Measurements from ENCODE around the gene MACF1.
"Not testable (repeated sequence)": the region's sequence is repeated elsewhere in the genome, so short reads cannot be mapped to it uniquely, and the experiment has no call there.

Gene MACF1

DNA sequence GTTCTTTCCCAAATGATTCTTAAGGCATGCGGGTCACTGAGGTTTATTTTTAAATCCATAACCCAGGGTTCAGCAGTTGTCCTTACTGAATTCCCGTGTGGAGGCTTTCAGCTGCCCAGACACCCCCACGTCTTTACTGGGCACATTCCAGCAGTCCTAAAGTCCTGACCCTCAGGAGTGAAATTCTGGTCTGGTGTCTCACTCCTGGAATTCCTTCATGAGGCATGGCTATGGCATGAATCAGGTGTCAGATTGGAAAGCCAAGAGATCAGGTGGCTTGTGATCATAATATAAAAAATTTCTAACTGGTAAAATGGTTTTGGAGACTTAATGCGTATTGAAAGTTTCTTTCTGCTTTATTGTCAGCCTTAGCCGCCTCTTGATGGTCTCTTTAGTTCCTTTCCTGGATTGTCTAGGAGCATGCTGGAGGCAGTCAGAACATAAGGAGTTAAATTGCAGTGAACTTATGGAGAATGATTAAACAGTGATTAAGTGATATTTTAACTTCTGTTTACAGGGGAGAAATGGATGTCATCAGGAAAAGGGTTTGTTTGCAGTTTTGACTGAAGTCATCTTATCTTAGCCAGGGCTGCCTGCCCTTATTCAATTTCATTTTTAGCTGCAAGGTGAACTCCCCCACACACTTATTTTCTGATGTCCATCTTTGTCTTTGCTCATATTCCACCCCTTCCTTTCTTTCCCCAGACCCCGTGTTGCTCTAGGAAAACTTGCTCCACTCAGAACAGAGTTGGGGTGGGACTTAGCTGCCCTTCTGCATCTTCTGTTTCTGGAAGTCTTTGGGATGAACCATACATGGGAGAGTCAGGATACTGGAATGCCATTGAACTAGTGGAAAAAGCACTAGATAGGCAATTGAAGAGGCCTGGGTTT, 25.7 kb upstream of the MACF1 start:
- no peak for DNase-seq

DNA sequence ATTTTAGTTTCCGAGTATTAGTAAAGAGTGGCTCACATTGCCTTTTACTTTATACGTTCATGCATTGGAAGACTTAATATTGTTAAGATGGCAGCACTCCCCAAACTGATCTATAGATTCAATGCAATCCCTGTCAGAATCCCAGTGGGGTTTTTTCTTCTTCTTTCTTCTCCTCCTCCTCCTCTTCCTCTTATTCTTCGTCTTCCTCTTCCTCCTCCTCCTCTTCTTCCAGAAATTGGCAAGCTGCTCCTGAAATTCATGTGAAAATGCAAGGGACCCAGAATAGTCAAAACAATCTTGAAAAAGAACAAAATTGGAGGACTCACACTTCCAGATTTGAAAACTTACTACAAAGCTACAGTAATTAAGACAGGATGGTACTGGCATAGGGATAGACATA, 23.2 kb upstream of the MACF1 start:
- no peak for DNase-seq

DNA sequence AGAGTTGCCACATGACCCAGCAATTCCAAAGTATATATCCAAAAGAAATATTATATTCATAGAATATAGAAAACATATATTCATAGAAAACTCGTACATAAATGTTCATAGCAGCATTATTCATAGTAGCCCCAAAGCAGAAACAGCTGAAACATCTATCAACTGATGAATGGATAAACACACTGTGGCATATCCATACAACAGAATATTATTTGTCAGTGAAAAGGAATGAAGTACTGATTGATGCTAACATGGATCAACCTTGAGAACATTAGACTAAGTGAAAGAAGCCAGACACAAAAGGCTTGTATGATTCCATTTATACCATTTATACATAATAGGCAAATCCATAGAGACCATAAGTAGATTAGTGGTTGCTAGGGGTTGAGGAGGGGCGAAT, 21.7 kb upstream of the MACF1 start:
- DNase-seq = no peak

DNA sequence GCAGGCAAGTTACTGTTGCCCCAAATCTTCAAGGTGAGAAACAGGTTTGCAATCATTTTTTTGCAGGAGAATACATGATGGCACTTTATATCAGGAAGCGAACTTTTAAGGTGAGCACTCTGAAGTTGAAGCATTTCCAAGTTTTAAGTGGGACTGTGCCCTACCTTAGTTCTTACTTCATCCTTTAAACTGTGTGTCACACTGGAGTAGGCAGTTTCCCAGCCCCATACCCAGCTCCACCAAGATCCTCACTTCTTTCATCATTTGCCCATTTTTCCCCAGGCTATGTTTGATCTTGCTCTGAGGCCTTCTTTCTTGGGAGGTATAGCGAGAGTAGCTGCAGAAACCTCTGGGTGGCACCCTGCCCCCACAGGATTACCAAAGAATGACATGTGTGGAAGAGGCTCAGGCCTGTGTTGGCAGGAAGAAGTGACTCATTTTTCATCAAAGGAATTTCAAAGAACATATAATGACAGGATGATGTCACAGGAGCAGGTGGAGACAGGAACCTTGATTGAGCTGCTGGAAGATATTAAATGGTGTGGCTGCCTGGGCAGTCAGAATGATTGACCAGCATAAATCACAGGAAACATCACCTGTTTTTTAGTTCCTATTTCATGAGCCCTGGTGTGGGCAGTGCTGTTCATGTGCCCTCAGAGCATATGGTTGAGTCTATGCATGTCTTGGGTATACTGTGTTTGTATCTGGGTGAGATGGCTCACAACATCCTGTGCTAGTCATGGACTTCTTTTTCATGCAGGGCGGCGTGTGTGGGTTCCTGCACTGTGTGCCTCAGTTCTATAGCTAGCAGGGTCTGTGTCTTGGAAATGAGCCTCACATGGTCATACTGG, 20.8 kb upstream of the MACF1 start:
- DNase-seq = peak; percentile 78

DNA sequence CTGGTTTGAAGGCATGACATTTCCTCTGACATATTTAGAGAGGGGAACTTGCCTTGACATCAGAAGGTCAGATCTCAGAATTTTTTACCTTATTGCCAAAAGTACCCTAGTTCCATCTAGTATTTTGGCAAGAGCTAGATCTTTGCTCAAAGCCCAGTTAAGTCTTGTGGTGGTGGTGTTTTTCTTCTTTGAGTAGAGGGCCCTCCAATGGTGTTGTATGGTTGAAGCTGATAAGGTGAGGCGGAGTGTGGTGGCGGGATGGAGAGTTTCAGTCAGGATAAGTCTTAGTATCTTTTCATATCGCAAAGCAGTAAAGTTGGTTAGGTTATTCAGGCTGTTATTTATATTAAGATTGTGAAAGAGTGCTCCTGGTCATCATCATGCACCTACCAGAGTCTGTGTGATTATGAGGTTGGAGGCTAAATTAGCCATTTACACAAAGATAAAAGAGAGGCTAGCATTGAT, 20.1 kb upstream of the MACF1 start:
- DNase-seq = no peak

DNA sequence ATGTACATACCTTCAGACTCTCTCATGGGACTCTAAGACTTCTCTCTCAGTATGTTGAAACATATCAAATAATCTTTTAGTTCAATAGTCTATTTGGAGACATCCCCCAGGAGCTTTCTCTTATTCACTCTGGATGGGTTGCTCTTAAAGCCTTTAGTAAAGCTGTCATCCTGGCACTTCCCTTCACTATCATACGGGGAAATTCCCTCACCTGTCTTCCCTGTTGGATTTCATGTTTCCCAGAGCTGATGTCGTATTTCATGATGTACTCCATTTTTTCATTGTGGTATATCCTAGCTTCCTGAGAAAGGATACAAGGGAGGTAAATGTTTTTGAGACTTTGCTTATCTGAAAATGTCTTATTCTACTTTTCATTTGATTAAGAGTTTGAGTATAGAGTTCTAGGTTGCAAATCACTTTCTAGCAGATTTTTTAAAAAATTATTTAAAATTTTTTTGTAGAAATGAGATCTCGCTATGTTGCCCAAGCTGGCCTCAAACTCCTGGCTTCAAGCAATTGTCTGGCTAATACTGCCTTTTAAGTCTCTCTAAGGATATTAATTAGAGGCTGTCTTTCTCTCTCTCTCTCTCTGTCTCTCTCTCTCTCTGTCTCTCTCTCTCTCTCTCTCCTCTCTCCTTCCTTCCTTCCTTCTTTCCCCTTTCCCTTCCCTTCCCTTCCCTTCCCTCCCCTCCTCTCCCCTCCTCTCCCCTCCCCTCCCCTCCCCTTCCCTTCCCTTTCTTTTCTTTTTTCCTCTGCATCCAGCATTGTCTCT, 17.0 kb upstream of the MACF1 start:
- no peak for DNase-seq

DNA sequence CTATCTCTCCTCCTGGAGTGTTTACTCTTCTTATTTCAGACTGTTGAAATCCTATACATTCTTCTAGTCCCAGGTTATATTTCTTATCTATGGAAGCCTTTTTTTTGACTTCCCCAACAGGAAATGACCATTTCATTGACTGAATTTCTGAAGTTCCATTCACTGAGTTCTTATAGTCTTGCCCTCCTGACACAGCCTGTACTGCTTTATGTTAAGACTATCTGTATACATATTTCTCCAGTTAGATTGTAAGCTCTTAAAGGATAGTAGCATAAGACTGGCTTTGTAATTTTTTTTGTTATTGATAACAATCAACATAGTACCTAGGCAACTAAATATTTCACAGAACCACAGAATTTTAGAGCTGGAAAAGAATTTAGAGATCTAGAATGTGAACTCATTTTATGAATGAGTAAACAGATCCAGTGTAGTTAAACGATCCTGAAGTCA, 14.9 kb upstream of the MACF1 start:
- DNase-seq = no peak

DNA sequence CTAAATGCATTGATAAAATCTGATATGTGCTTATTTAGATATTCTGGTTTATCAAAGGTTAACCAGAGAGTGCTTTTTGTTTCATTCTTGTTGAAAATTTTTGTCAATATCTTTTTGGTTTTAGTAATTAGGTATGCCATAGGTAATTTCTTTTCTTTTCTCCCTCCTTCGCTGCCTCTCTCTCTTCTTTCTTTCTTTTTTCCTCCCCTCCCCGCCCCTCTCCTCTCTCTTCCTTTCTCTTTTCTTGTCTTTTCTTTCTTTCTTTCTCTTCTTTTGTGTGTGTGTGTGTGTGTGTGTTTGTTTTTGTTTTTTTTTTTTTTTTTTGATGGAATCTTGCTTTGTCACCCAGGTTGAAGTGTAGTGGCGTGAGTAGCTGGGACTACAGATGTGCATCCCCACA, 14.4 kb upstream of the MACF1 start:
- no peak for DNase-seq

DNA sequence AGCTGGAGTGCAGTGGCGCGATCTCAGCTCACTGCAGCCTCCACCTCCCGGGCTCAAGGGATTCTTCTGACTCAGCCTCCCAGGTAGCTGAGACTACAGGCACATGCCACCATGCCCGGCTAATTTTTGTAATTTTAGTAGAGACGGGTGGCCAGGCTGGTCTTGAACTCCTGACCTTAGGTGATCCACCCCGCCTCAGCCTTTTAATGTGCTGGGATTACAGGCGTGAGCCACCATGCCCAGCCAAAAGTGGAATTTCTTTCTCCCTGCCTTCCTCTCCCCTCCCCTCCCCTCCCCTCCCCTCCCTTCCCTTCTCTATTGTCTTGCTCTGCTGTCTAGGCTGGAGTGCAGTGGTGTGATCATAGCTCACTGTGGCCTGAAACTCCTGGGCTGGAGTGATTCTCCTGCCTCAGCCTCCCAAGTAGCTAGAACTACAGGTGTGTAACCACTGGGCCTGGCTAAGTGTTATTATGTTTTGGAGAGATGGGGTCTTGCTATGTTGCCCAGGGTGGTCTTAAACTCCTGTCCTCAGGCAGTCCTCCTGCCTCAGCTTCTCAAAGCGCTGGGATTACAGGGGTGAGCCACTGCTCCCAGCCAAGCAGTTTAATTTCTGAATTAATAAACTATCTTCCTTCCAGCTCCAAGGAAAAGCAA, 10.0 kb upstream of the MACF1 start:
- DNase-seq = no peak

DNA sequence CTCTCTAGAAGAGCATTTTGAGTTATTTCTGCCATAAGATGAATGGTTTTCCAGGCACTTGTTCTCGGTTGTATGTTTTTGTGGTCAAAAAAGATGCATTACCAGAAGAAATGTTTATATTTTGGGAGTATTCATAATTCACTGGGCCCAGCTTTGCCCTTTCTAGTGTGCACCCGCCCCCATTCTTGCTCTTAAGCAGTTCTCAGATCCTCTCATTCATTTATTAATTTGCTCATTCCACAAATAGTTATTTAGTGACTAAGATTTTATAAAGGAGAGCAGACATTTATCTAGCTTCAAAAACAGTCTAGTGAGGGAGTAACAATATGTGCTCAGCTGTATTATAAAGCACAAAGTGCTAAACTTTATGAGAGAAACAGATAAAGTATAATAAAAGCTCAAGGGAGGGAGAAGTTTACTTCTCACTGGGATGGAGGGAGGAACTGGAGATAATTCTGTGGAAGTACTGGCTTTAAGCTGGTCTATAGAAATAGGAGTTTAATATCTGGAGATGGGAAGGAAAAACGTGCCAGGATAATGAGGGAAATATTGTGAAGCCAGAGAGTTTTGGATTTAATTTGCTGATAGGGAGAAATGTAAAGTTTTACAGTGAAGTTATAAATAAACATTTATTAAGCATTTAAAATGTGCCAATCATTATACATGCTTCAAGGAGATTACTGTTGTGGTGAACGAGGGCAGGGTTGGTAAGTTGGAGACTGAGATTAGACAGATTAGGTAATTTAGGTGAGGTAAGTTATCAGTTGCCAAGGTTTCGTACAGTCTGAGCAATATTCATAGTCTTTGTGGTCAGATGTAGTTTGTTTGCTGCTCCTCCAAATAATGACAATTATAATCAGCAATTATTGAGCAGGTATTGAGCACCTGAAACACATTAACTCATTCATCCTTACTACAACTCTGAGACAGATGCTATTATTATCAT, 9.1 kb upstream of the MACF1 start:
- no peak for DNase-seq

DNA sequence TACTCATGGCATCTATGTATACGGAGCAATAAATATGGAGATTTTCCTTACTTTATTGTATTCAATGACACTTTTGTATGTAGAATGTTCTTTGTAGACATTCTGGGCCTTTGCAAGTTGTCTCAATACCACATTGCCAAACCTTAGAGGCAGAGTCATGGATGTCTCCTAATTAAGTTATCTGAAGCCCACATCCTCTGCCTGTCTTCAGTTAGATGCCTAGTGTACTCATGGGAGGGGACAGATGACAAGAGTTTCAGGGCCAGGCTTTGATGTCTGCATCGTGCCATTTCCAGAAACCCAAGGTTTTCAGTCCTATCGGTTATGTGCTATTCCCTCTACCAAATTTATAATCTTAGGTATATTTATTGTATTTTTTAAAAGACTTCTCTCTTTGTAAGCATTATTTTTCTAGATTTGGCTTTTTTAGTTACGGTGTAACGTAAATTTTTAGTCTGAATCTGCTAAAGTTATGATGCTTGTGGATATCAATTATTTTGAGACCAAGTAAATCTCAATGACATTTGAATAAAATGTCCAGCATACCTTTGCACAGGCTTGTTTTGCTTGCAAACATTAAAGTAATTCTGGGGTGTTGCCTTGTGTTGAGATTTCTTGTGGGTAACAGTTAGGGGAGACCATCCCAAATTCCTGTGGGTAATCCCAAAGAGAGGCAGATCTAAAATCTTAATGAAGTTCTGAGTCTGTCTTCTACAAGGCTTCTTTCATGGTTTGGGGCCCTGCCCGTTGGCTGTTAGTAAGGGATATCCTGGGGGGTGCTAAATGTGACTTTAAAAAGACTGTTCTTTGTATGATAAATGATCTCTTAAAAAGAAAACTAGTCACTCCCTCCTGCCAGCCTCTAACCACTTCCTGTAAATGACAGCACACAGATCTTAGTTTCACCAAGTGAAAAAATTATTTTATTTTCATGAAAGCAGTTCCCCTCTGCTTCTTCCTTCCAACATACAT, 8.0 kb upstream of the MACF1 start:
- DNase-seq = peak; percentile 58

DNA sequence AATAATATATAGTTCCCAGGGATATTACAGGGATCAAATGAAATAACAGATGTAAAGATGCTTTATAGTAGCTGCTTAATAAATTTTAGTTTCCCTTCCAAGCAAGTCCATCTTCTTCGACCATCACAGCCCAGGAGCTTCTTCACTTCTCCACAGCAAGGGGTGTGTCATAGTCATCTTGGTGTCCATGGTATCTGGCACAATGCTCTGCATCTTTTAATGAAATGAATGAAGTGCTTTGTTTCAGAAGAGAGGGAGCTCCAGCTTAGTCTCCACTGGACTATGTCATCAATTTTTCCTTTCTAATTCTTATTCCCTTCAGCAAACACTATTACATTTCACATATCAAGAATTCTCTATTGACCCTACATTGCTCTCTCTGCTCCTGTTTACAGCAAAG, 4.9 kb upstream of the MACF1 start:
- no peak for DNase-seq

DNA sequence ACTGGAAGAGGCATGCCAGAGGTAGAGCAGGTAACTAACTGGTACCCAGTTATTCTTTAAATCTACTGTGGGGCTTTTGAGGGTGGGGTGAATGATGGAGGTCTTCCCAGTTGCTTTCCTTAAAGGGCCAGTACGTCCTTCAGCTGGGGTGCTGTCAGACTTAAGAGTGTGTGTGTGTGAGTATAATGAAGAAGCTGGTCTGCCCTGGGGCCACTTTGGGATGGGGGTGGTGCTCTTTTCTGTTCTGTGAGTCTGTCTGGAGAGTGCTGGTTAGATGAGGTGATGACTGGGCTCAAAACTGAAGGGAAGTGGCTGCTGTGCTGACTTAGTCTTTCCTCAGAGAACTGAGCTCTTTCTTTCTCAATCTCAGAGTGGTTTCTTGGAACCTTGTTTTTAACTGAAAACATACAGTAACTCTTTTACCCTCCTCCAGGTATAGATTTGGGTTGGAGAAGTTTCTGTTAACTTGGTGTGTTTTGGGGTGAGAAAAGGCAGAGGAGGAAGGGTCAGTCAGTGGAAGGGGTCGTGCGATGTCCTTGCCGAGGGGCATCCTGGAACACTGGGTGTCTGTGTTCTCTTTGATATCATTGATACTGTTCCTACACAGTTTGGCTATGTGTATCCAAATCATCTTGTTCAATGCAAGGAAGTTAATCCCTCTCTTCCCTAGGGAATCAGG, 746 bp downstream of the MACF1 start:
- peak; percentile 63 for DNase-seq

DNA sequence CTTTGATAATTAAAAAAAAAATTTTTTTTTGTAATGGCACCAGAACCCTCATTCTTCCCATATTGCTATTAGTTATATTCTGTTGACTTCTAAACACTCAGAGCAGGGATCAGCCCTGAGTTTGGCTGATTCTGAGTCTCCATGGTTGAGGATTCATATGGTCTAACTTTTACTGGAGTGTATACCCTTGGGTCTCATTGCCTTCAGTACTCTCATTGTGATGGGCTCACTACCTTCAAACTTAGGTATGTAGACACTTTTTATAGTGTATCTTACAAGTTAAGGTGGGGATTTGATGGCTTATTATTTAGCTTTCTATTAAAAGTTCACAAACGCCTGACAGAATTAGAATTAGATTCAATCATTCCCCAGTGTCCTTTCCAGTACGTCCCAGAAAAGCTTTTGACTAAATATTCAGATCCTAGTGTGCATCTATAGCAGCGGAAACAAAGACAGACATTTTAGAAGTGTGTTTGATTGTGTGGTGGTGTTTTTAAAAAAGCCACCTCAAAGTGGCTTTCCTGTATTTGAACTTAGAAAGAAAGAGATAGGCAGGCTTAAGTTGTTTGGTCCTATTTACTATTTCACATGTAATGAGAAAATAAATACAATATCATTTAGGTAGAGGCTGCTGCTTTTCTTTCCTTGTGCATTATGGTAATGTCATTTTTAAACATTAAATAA, 1.4 kb downstream of the MACF1 start:
- DNase-seq = no peak

DNA sequence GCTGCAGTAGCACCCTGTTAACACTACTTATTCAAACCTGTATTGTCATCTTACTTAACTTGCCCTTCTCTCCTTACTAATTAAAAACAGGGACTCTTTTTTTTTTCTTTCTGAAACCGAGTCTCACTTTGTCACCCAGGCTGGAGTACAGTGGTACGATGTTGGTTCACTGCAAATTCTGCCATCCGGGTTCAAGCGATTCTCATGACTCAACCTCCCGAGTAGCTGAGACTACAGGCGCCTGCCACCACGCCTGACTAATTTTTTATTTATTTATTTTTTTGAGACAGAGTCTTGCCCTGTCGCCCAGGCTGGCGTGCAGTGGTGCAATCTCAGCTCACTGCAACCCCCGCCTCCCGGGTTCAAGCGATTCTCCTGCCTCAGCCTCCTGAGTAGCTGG, 3.9 kb downstream of the MACF1 start:
- DNase-seq = not testable (repeated sequence)

DNA sequence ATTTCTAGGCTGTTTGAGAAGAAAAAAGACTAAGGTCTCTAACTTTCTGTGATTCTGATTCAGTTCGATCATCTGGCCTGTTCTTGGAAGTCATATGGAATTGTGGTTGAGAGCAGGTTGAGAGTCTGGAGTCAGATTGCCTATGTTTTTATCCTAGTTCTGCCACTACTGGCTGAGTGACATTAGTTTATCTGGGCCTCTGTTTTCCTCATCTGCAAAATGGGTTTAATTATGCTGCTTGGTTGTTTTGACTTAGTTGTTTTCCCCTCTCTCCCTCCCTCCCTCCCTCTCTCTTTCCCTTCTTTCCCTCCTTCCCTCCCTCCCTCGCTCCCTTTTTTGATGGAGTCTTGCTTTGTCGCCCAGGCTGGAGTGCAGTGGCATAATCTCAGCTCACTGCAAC, 6.2 kb downstream of the MACF1 start:
- no peak for DNase-seq

DNA sequence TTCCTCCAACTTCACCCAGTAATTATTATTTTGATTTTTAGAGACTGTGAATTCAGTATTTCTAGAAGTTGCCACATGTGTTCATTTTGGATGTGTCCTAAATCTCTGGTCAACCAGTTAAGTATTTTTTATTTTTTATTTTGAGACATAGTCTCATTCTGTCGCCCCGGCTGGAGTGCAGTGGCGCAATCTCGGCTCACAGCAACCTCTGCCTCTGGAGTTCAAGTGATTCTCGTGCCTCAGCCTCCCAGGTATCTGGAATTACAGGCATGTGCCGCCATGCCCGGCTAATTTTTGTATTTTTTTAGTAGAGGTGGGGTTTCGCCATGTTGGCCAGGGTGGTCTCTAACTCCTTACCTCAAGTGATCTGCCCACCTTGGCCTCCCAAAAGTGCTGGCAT, 8.0 kb downstream of the MACF1 start:
- DNase-seq = no peak

DNA sequence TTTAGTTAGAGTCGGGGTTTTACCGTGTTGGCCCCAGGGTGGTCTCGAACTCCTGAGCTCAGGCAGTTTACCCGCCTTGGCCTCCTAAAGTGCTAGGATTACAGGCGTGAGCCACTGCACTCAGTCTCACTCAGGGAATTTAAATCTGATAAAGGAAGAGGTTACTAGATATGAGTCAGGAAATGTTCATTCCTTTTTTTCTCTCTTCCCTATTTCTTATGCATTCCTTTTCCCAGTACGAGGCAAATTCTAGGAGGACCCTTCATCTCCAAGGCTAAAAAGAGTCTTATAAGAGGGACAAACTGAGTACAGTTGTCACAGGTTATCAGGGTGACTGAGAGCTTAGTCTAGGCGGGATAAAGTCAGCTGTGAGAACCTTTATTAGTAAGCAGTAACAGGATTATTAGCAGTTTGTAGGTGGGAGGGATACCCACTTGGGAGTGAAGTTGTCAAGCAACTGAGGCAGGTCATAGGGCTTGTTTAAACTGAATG, 9.1 kb downstream of the MACF1 start:
- DNase-seq = no peak

Measured in activated T-cell treated with anti-CD3 and anti-CD28 coated beads, Interleukin-2, amount 50 U/mL, for 1 hour (primary cell).